ENCODE data around the gene CACNA2D3. TPM values are rescaled to one million over a fixed set of nuclear protein-coding genes. Genes with fewer than 3 reads are reported as not detected.

CACNA2D3 gene
- total RNA-seq, 2 experiments from 2014 or later, result not detected

DNA sequence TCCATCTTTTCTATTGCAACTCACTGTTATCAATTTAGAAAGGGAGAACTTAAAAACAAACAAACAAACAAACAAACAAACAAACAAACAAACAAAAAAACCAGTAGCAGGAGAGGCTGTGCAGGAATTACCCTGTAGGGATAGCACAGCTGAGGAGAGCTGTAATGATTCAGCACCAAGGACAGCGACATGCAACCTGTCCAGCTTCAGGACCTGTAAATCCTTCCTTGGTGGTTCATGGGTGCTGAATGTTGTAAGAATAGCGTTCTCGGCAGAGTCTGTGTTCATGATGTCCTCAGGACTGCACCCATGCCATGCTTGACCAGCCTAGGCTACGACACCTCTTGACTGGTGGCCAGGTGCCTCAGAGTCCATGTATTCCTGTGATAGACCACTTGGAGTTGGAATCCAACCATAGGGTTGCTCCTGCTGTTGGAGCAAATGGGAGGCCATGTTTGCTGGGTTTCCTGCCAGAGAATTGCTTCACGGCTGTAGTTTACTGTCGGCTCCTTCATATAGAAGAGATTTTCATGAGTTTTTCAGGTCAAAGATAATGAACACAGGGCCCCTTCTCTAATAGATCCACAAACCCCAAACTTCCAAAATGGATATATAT, 65.9 kb downstream of the CACNA2D3 start:
- no peaks in the 10 kb centered on the region for H3K27me3 Mint-ChIP-seq
- POLR2A ChIA-PET, result no interaction called here

GRCh38 chr3:54191220-54191619, 68.9 kb downstream of the CACNA2D3 start:
- DNase-seq, result no peak
- intact Hi-C loops (cut with micrococcal nuclease), result no loop called here
- no peaks in the 10 kb centered on the region for H3K36me3 Mint-ChIP-seq
- POLR2A ChIA-PET, result no interaction called here
- no peak overlapping the region for H3K4me3 Mint-ChIP-seq
- peaks cover 10% of the 10 kb centered on the region for H3K9me3 Mint-ChIP-seq
- H3K4me1 Mint-ChIP-seq (ENCODE audit: low read depth), result no peaks in the 10 kb centered on the region
- CTCF ChIA-PET, result no interaction called here
- no peak overlapping the region for H3K27ac Mint-ChIP-seq
- no peaks in the 10 kb centered on the region for H3K27me3 Mint-ChIP-seq

More for the DNA sequence above, 65.9 kb downstream of the CACNA2D3 start:
- Mint-ChIP-seq H3K9me3 (peaks cover 10% of the 10 kb centered on the region), H3K4me1 (ENCODE audit: low read depth) (no peaks in the 10 kb centered on the region), H3K4me3 (no peak overlapping the region), H3K36me3 (no peaks in the 10 kb centered on the region), H3K27ac (no peak overlapping the region)
- DNase-seq, result peak; percentile 21
- CTCF ChIA-PET, result no interaction called here
- intact Hi-C loops (cut with micrococcal nuclease), result no loop called here

DNA sequence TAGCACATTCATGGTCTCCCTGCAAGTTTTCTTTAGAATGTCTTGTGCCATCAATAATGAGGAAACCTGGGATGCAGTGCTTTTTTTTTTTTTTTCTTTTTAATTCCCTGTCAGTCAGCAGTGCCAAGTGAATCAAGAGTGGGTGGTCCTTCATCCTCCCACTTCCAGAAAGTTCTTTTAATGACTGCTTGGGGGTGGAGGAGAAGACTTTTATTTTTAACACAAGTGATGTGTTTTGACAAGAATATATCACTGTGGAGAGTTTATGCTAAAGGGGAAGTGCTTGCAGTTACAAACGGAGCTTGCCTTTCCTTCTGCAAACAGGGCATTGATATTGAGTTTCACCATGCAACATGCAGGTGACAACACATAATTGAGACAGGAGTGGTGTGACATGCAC, 69.7 kb downstream of the CACNA2D3 start:
- H3K27me3 Mint-ChIP-seq, result no peaks in the 10 kb centered on the region
- H3K9me3 Mint-ChIP-seq, result peaks cover 10% of the 10 kb centered on the region
- no peaks in the 10 kb centered on the region for H3K4me1 Mint-ChIP-seq (ENCODE audit: low read depth)
- no peak for DNase-seq
- H3K4me3 Mint-ChIP-seq, result no peak overlapping the region
- CTCF ChIA-PET, result no interaction called here
- no peak overlapping the region for H3K27ac Mint-ChIP-seq
- intact Hi-C loops (cut with micrococcal nuclease), result no loop called here
- POLR2A ChIA-PET, result no interaction called here
- no peaks in the 10 kb centered on the region for H3K36me3 Mint-ChIP-seq

DNA sequence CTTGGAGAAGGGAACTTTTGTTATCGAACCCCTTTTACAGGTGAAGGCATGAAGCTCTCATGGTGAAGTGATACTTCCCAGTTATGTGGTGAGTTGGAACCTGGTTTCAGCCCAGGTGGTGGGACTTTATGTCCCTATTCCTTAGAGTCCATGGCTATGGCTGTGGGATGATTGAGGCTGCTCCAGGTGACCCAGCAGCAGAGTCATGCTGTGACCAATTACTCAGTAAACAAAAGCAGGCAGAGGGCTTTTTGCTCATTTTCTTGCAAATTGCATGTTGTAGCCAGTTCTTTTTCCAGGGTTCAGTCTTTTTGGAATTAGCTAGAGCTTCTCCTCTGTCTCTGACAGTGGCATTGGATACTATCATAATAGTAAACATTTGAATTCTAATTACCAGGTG, 70.7 kb downstream of the CACNA2D3 start:
- ChIA-PET CTCF (no interaction called here), POLR2A (no interaction called here)
- no peak for DNase-seq
- Mint-ChIP-seq H3K36me3 (no peaks in the 10 kb centered on the region), H3K9me3 (peaks cover 5% of the 10 kb centered on the region), H3K4me3 (no peak overlapping the region), H3K27me3 (no peaks in the 10 kb centered on the region), H3K27ac (no peak overlapping the region), H3K4me1 (ENCODE audit: low read depth) (no peaks in the 10 kb centered on the region)
- intact Hi-C loops (cut with micrococcal nuclease), result no loop called here

- CTCF ChIA-PET, result interaction anchor here (0.8 kb wide), 1 partner anchor 17 kb away, joined by 3 read pairs; no protein-coding TSS in a partner anchor
Observed at GRCh38 chr3:54196360-54196991, 74.1 kb downstream of the CACNA2D3 start.

DNA sequence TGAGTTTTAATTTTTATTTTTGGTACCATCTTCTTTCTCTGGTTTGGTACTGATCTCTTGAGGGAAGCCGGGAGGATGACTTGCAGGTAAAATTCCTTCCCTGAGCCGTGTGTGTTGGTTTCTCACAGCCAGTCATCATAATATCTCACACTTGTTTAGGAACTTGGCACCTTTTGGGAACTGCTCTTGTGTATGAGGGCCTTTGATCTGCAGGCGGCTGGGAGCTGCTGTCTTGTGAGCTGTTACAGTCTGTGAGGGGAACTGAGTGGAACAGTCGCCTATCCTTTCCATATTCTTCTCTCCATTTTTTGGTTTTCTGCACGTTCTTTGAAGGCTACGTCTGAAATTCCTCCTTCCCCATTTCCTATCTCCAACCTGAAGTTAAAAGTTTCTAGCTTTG, 75.2 kb downstream of the CACNA2D3 start:
- no peaks in the 10 kb centered on the region for H3K36me3 Mint-ChIP-seq
- no peak overlapping the region for H3K27ac Mint-ChIP-seq
- no peaks in the 10 kb centered on the region for H3K4me1 Mint-ChIP-seq (ENCODE audit: low read depth)
- no peak overlapping the region for H3K4me3 Mint-ChIP-seq
- CTCF ChIA-PET, result interaction anchor here (0.8 kb wide), 1 partner anchor 18 kb away, joined by 3 read pairs; no protein-coding TSS in a partner anchor
- no peaks in the 10 kb centered on the region for H3K9me3 Mint-ChIP-seq
- no peak for DNase-seq
- intact Hi-C loops (cut with micrococcal nuclease), result no loop called here
- H3K27me3 Mint-ChIP-seq, result no peaks in the 10 kb centered on the region
- POLR2A ChIA-PET, result no interaction called here

More at GRCh38 chr3:54196360-54196991, 74.1 kb downstream of the CACNA2D3 start:
- Mint-ChIP-seq H3K36me3 (no peaks in the 10 kb centered on the region), H3K9me3 (no peaks in the 10 kb centered on the region), H3K27ac (no peak overlapping the region), H3K4me3 (no peak overlapping the region), H3K27me3 (no peaks in the 10 kb centered on the region), H3K4me1 (ENCODE audit: low read depth) (no peaks in the 10 kb centered on the region)
- intact Hi-C loops (cut with micrococcal nuclease), result no loop called here
- POLR2A ChIA-PET, result no interaction called here
- DNase-seq, result no peak

DNA sequence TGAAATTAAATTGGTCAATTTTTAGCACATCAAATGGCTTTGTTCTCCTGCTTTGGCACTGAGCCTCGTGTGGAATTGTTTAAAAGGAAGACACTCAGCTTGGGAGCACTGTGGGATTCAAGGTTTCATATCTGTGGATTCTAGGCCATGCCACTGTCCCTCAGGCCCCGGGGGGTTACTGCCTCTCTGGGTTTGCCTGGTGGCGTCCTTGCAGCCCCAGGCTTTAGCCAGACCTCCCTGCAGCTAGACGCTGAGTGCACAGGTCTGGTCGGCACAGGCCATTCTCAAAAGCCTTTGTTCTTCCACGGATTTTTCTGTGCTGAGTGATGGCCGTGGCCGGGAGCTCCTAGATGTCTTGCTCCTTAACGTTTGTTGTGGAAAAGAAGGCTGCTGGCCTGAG, 76.2 kb downstream of the CACNA2D3 start:
- Mint-ChIP-seq H3K27ac (no peak overlapping the region), H3K4me1 (ENCODE audit: low read depth) (no peaks in the 10 kb centered on the region), H3K36me3 (no peaks in the 10 kb centered on the region), H3K4me3 (no peak overlapping the region), H3K9me3 (no peaks in the 10 kb centered on the region), H3K27me3 (no peaks in the 10 kb centered on the region)
- ChIA-PET POLR2A (no interaction called here), CTCF (no interaction called here)
- intact Hi-C loops (cut with micrococcal nuclease), result no loop called here
- DNase-seq, result no peak

DNA sequence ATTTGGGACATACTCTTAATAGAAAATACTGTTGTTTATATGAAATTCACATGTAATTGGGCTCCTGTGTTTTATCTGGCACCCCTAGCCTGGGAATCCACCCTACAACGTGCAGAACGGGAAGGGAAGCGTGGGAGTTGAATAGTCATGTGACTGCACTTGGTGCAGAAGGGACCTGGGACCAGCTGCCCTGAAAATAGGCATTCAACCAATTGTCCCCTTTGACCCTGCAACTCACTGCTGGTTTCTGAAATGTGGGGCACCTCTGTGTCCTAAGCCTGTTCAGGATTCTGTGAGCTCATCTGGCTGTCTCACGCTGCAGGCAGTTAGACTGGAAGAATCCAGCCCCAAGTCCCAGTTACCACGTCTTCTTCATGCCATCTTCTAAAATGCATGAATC, 79.7 kb downstream of the CACNA2D3 start:
- DNase-seq, result no peak
- ChIA-PET POLR2A (no interaction called here), CTCF (no interaction called here)
- H3K27me3 Mint-ChIP-seq, result no peaks in the 10 kb centered on the region
- H3K4me3 Mint-ChIP-seq, result no peak overlapping the region
- H3K9me3 Mint-ChIP-seq, result no peaks in the 10 kb centered on the region
- intact Hi-C loops (cut with micrococcal nuclease), result no loop called here
- H3K36me3 Mint-ChIP-seq, result no peaks in the 10 kb centered on the region
- no peaks in the 10 kb centered on the region for H3K4me1 Mint-ChIP-seq (ENCODE audit: low read depth)
- no peak overlapping the region for H3K27ac Mint-ChIP-seq

DNA sequence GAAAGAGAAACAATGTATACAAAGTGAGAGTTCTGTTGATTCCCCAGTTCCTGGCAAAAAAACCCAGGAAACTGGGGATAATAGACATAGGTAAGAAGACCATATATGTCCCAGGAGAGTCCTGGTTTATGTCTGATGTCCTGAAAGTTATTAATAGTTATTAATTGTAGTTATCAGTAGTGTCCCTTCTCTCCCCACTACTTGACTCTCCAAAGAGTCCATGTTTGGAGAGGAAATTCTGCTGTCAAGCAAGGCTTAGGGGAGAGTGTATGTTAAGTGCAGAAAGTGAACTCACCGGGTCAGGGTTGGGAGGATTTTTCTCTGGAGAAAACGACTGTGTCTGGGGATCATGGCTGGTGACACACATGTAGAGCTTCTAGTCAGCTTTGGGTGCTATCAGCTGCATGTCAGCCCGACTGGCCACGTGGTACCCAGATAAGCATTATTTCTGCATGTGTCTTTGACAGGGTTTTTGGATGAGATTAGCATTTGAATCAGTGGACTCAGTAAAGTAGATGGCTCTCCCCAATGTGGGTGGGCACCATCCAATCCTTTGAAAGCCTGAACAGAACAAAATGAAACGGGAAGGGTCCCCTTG, 80.4 kb downstream of the CACNA2D3 start:
- Mint-ChIP-seq H3K9me3 (no peaks in the 10 kb centered on the region), H3K27ac (no peak overlapping the region), H3K27me3 (no peaks in the 10 kb centered on the region), H3K4me1 (ENCODE audit: low read depth) (no peaks in the 10 kb centered on the region), H3K4me3 (no peak overlapping the region), H3K36me3 (no peaks in the 10 kb centered on the region)
- POLR2A ChIA-PET, result no interaction called here
- intact Hi-C loops (cut with micrococcal nuclease), result no loop called here
- DNase-seq, result no peak
- CTCF ChIA-PET, result no interaction called here

GRCh38 chr3:54206874-54207273, 84.5 kb downstream of the CACNA2D3 start:
- CTCF ChIA-PET, result no interaction called here

GRCh38 chr3:54211097-54211496, 88.7 kb downstream of the CACNA2D3 start:
- no peaks in the 10 kb centered on the region for H3K27me3 Mint-ChIP-seq
- H3K27ac Mint-ChIP-seq, result no peak overlapping the region
- DNase-seq, result no peak
- H3K36me3 Mint-ChIP-seq, result no peaks in the 10 kb centered on the region
- peaks cover 7% of the 10 kb centered on the region for H3K9me3 Mint-ChIP-seq
- no peak overlapping the region for H3K4me3 Mint-ChIP-seq
- POLR2A ChIA-PET, result no interaction called here
- intact Hi-C loops (cut with micrococcal nuclease), result no loop called here
- CTCF ChIA-PET, result interaction anchor here (0.6 kb wide), 1 partner anchor 10 kb away, joined by 3 read pairs; no protein-coding TSS in a partner anchor
- no peaks in the 10 kb centered on the region for H3K4me1 Mint-ChIP-seq (ENCODE audit: low read depth)

More at GRCh38 chr3:54206874-54207273, 84.5 kb downstream of the CACNA2D3 start:
- Mint-ChIP-seq H3K27ac (no peak overlapping the region), H3K4me3 (no peak overlapping the region), H3K4me1 (ENCODE audit: low read depth) (no peaks in the 10 kb centered on the region), H3K9me3 (no peaks in the 10 kb centered on the region), H3K27me3 (no peaks in the 10 kb centered on the region), H3K36me3 (no peaks in the 10 kb centered on the region)
- no peak for DNase-seq
- POLR2A ChIA-PET, result no interaction called here
- intact Hi-C loops (cut with micrococcal nuclease), result no loop called here

DNA sequence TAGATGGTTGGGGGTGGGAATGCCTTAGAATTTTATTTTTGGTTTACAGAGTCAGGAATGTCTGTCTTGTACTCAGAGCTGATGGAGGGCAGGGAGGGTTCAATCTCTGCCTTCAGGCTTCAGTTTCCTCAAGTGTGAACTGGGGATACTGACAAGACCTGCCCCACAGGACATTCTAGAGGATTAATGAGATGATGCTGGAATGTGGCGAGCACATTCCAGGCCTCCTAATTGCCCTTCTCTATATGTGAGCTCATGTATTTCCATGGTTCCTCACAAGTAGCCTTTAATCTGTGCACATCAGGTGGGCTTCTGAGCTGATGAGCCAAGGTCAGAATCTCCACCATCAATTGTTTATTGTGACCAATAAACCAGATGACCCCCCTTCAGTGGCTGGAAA, 90.4 kb downstream of the CACNA2D3 start:
- DNase-seq, result no peak
- H3K27me3 Mint-ChIP-seq, result no peaks in the 10 kb centered on the region
- ChIA-PET POLR2A (no interaction called here), CTCF (no interaction called here)
- no peaks in the 10 kb centered on the region for H3K36me3 Mint-ChIP-seq
- no peaks in the 10 kb centered on the region for H3K4me1 Mint-ChIP-seq (ENCODE audit: low read depth)
- peaks cover 7% of the 10 kb centered on the region for H3K9me3 Mint-ChIP-seq
- no peak overlapping the region for H3K27ac Mint-ChIP-seq
- H3K4me3 Mint-ChIP-seq, result no peak overlapping the region
- intact Hi-C loops (cut with micrococcal nuclease), result no loop called here

DNA sequence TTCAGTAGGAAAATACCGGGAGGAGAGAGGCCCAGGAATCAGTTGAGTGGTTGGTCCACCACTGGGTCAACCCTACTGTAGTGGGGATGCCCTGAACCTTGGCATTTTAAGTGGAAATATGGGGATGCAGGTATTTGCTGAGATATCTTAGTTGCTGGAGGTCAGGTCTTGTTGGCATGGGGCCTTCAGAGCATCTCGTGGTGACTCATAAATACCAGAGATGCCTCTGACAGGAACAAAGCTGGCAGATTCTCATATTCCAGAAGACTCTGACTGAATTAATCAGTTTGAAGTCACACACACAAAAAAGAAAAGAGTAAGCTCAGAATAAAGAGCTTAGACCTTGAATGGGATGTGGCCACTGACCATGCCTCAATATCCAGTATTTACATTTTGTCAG, 91.6 kb downstream of the CACNA2D3 start:
- ChIA-PET CTCF (no interaction called here), POLR2A (no interaction called here)
- Mint-ChIP-seq H3K4me3 (no peak overlapping the region), H3K27me3 (no peaks in the 10 kb centered on the region), H3K4me1 (ENCODE audit: low read depth) (no peaks in the 10 kb centered on the region), H3K36me3 (no peaks in the 10 kb centered on the region), H3K27ac (no peak overlapping the region), H3K9me3 (peaks cover 7% of the 10 kb centered on the region)
- intact Hi-C loops (cut with micrococcal nuclease), result no loop called here
- DNase-seq, result no peak

All from activated CD4-positive, alpha-beta memory T cell treated with anti-CD3 and anti-CD28 coated beads for 36 hours (primary cell).